Measurements from ENCODE around the gene EFCAB14. TPM values are rescaled to one million over a fixed set of nuclear protein-coding genes. Genes with fewer than 3 reads are reported as not detected.

The EFCAB14 gene
- total RNA-seq, 2 experiments from 2014 or later = 29.9 to 38.3 TPM

GRCh38 chr1:46650491-46650890 lies 68.4 kb downstream of the EFCAB14 start:
- POLR2A ChIA-PET = interaction anchor here (1.0 kb wide), 1 partner anchor 17 kb away, joined by 4 read pairs; no protein-coding TSS in a partner anchor
- TF ChIP-seq CTCF (conservative IDR thresholded peaks at IDR 0.05; ENCODE audit: low read length) (no peak), EZH2phosphoT487 (IDR thresholded peaks at IDR 0.05; ENCODE audit: borderline replicate concordance, low read depth, low read length) (no peak)

GRCh38 chr1:46649764-46650163 lies 69.2 kb downstream of the EFCAB14 start:
- DNase-seq (ENCODE audit: low spot score) = no peak
- H3K4me3 ChIP-seq (ENCODE audit: low read depth, low read length, poor library complexity, severe bottlenecking) = no peak overlapping the region
- no TSS peak for BruUV-seq (replicated peaks)
- H3K36me3 ChIP-seq (ENCODE audit: insufficient read depth, low read length) = peaks cover 42% of the 10 kb centered on the region
- no peaks in the 10 kb centered on the region for H3K79me2 ChIP-seq (ENCODE audit: insufficient read depth, low read depth, low read length)
- TF ChIP-seq EZH2phosphoT487 (IDR thresholded peaks at IDR 0.05; ENCODE audit: borderline replicate concordance, low read depth, low read length) (no peak), CTCF (conservative IDR thresholded peaks at IDR 0.05; ENCODE audit: low read length) (no peak)
- POLR2A ChIA-PET = interaction anchor here (0.7 to 1.0 kb wide), 4 partner anchors 9 to 627 kb away, joined by 3 to 4 read pairs (median 4); no protein-coding TSS in a partner anchor
- H3K9me3 ChIP-seq (ENCODE audit: low read length) = peaks cover 24% of the 10 kb centered on the region
- intact Hi-C loops (cut with micrococcal nuclease; ENCODE audit: unreplicated experiment) = no loop called here
- H3K4me1 ChIP-seq (ENCODE audit: insufficient read depth, low read length, poor library complexity, severe bottlenecking) = no peaks in the 10 kb centered on the region
- H3K27ac ChIP-seq (ENCODE audit: low read depth, low read length, poor library complexity, severe bottlenecking) = no peak overlapping the region
- H4K20me1 ChIP-seq (ENCODE audit: insufficient read depth, low read length) = no peaks in the 10 kb centered on the region
- CTCF ChIA-PET (ENCODE audit: unreplicated experiment) = no interaction called here
- no peak overlapping the region for H2AFZ ChIP-seq (ENCODE audit: low read length)
- H3K4me2 ChIP-seq (ENCODE audit: low read length) = no peak overlapping the region
- H3K9me2 ChIP-seq (ENCODE audit: insufficient read depth, low read length) = no peaks in the 10 kb centered on the region

More at GRCh38 chr1:46650491-46650890, 68.4 kb downstream of the EFCAB14 start:
- H3K4me1 ChIP-seq (ENCODE audit: insufficient read depth, low read length, poor library complexity, severe bottlenecking) = no peaks in the 10 kb centered on the region
- no peak overlapping the region for H3K4me2 ChIP-seq (ENCODE audit: low read length)
- H3K36me3 ChIP-seq (ENCODE audit: insufficient read depth, low read length) = peaks cover 50% of the 10 kb centered on the region
- no peaks in the 10 kb centered on the region for H3K79me2 ChIP-seq (ENCODE audit: insufficient read depth, low read depth, low read length)
- DNase-seq (ENCODE audit: low spot score) = no peak
- no peak overlapping the region for H3K4me3 ChIP-seq (ENCODE audit: low read depth, low read length, poor library complexity, severe bottlenecking)
- peaks cover 24% of the 10 kb centered on the region for H3K9me3 ChIP-seq (ENCODE audit: low read length)
- H2AFZ ChIP-seq (ENCODE audit: low read length) = no peak overlapping the region
- no peaks in the 10 kb centered on the region for H3K9me2 ChIP-seq (ENCODE audit: insufficient read depth, low read length)
- H4K20me1 ChIP-seq (ENCODE audit: insufficient read depth, low read length) = no peaks in the 10 kb centered on the region
- CTCF ChIA-PET (ENCODE audit: unreplicated experiment) = no interaction called here
- intact Hi-C loops (cut with micrococcal nuclease; ENCODE audit: unreplicated experiment) = no loop called here
- no peak overlapping the region for H3K27ac ChIP-seq (ENCODE audit: low read depth, low read length, poor library complexity, severe bottlenecking)
- no TSS peak for BruUV-seq (replicated peaks)

- H2AFZ ChIP-seq (ENCODE audit: low read length) = no peak overlapping the region
- H3K4me2 ChIP-seq (ENCODE audit: low read length) = no peak overlapping the region
- intact Hi-C loops (cut with micrococcal nuclease; ENCODE audit: unreplicated experiment) = no loop called here
- no peaks in the 10 kb centered on the region for H4K20me1 ChIP-seq (ENCODE audit: insufficient read depth, low read length)
- H3K9me3 ChIP-seq (ENCODE audit: low read length) = peaks cover 24% of the 10 kb centered on the region
- H3K4me3 ChIP-seq (ENCODE audit: low read depth, low read length, poor library complexity, severe bottlenecking) = no peak overlapping the region
- H3K36me3 ChIP-seq (ENCODE audit: insufficient read depth, low read length) = peaks cover 40% of the 10 kb centered on the region
- H3K27ac ChIP-seq (ENCODE audit: low read depth, low read length, poor library complexity, severe bottlenecking) = no peak overlapping the region
- ChIA-PET POLR2A (interaction anchor here (0.9 kb wide), 1 partner anchor 20 kb away, joined by 3 read pairs; the partner anchor contains the start of gene ATPAF1), CTCF (ENCODE audit: unreplicated experiment) (interaction anchor here (0.6 kb wide), 1 partner anchor 245 kb away, joined by 4 read pairs; no protein-coding TSS in a partner anchor)
- no peak for DNase-seq (ENCODE audit: low spot score)
- no peaks in the 10 kb centered on the region for H3K4me1 ChIP-seq (ENCODE audit: insufficient read depth, low read length, poor library complexity, severe bottlenecking)
- no peaks in the 10 kb centered on the region for H3K9me2 ChIP-seq (ENCODE audit: insufficient read depth, low read length)
- TF ChIP-seq EZH2phosphoT487 (IDR thresholded peaks at IDR 0.05; ENCODE audit: borderline replicate concordance, low read depth, low read length) (no peak), CTCF (conservative IDR thresholded peaks at IDR 0.05; ENCODE audit: low read length) (no peak)
- no peaks in the 10 kb centered on the region for H3K79me2 ChIP-seq (ENCODE audit: insufficient read depth, low read depth, low read length)
- no TSS peak for BruUV-seq (replicated peaks)
Measured at GRCh38 chr1:46647611-46648010, 71.3 kb downstream of the EFCAB14 start.
